SH-SY5Y (cell line): ENCODE measurements around the gene IL15RA.

Experiments
- GATA2 ChIP-seq: IDR thresholded peaks from 2 replicates; pipeline ENCODE4 v1.6.1; 2011; ENCODE audit warnings: mild to moderate bottlenecking, low read depth, low read length
- GATA3 ChIP-seq: IDR thresholded peaks from 2 replicates; pipeline ENCODE4 v1.6.1; 2011; ENCODE audit warnings: low read depth, mild to moderate bottlenecking, low read length, moderate library complexity

DNA sequence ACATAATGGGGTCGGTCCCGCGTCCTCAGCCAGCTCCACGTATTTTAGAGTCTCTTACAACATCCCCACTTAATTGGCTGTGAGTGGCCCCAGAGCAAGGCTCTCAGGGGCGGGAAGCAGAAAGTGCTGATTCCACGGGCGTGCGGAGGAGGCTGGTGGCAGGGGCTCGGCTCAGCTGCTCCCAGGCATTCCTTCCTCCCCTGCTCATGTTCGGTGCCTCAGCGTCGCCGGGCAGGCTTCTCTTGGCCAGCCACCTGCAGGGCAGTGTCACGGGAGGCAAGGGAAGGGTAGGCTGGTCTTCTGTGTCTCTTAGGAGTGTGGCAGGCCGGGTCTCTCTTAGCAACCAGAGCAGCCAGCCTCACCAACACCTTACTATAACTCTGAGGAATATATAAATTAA, 33.8 kb downstream of the IL15RA start:
- no peak for TF ChIP-seq GATA3
- TF ChIP-seq GATA2: no peak
